ENCODE results near the gene ZNF765. TPM values are rescaled to one million over a fixed set of nuclear protein-coding genes. Genes with fewer than 3 reads are reported as not detected.
"Not testable (repeated sequence)": the region's sequence is repeated elsewhere in the genome, so short reads cannot be mapped to it uniquely, and the experiment has no call there.

The ZNF765 gene
- 10.0 TPM for polyA plus RNA-seq (2013, experiment 1 of 2)
- 9.2 TPM for polyA plus RNA-seq (2013, experiment 2 of 2)

- under 1% methylated on average over 58 of the region's 58 CpGs for WGBS
- H3K36me3 ChIP-seq (ENCODE audit: insufficient read depth, low read length) = peaks cover 20% of the 10 kb centered on the region
- no peaks in the 10 kb centered on the region for H3K9me3 ChIP-seq (ENCODE audit: insufficient read depth, low read depth, low read length)
- H3K27me3 ChIP-seq (ENCODE audit: insufficient read depth, low read length) = no peaks in the 10 kb centered on the region
- H3K4me3 ChIP-seq (ENCODE audit: low read length) = peak within 1 kb of the TSS; percentile 98
- peaks cover 9% of the 10 kb centered on the region; the same call in 1 of the 2 replicates for H3K4me1 ChIP-seq (ENCODE audit: insufficient read depth, low read length)
- peak within 1 kb of the TSS; percentile 76; the same call in 1 of the 2 replicates for H3K27ac ChIP-seq (ENCODE audit: low read depth, low read length)
- H3K9ac ChIP-seq (ENCODE audit: low read depth, low read length) = peak within 1 kb of the TSS; percentile 79
Measured at GRCh38 chr19:53394974-53395839, at the start of gene ZNF765. Gene ZNF765 (plus strand): TSS chr19:53395149. CDS start chr19:53398016, 2,867 bp downstream.

GRCh38 chr19:53355739-53356138 is 39.2 kb upstream of the ZNF765 start:
- 100% methylated on average over 1 of the region's 1 CpG for WGBS
- Histone ChIP-seq H3K4me3 (ENCODE audit: low read length) (no peak overlapping the region), H3K9ac (ENCODE audit: low read depth, low read length) (no peak overlapping the region), H3K4me1 (ENCODE audit: insufficient read depth, low read length) (no peaks in the 10 kb centered on the region), H3K27ac (ENCODE audit: low read depth, low read length) (no peak overlapping the region), H3K36me3 (ENCODE audit: insufficient read depth, low read length) (peaks cover 42% of the 10 kb centered on the region), H3K9me3 (ENCODE audit: insufficient read depth, low read depth, low read length) (peaks cover 59% of the 10 kb centered on the region), H3K27me3 (ENCODE audit: insufficient read depth, low read length) (no peaks in the 10 kb centered on the region)

- Histone ChIP-seq H3K4me1 (ENCODE audit: insufficient read depth, low read length) (no peaks in the 10 kb centered on the region), H3K36me3 (ENCODE audit: insufficient read depth, low read length) (peaks cover 19% of the 10 kb centered on the region), H3K27me3 (ENCODE audit: insufficient read depth, low read length) (no peaks in the 10 kb centered on the region), H3K4me3 (ENCODE audit: low read length) (no peak overlapping the region), H3K27ac (ENCODE audit: low read depth, low read length) (no peak overlapping the region), H3K9me3 (ENCODE audit: insufficient read depth, low read depth, low read length) (peaks cover 36% of the 10 kb centered on the region), H3K9ac (ENCODE audit: low read depth, low read length) (no peak overlapping the region)
- WGBS = 91% methylated on average over 35 of the region's 35 CpGs
Measured at GRCh38 chr19:53357821-53358581, 36.9 kb upstream of the ZNF765 start.

GRCh38 chr19:53360056-53360455 is 34.9 kb upstream of the ZNF765 start:
- H3K9me3 ChIP-seq (ENCODE audit: insufficient read depth, low read depth, low read length) = peaks cover 16% of the 10 kb centered on the region; the same call in 1 of the 2 replicates
- not testable (repeated sequence) for H3K4me3 ChIP-seq (ENCODE audit: low read length); H3K9ac ChIP-seq (ENCODE audit: low read depth, low read length); H3K27ac ChIP-seq (ENCODE audit: low read depth, low read length); H3K4me1 ChIP-seq (ENCODE audit: insufficient read depth, low read length); H3K27me3 ChIP-seq (ENCODE audit: insufficient read depth, low read length); H3K36me3 ChIP-seq (ENCODE audit: insufficient read depth, low read length)
- 93% methylated on average over 8 of the region's 10 CpGs for WGBS

GRCh38 chr19:53365134-53365898 is 29.6 kb upstream of the ZNF765 start, which contains the start of gene ZNF525:
Gene ZNF525 (plus strand): TSS chr19:53365705. CDS start chr19:53372282, 6,577 bp downstream.
- peak within 1 kb of the TSS; percentile 45; the same call in 1 of the 2 replicates for H3K27ac ChIP-seq (ENCODE audit: low read depth, low read length)
- peaks cover 7% of the 10 kb centered on the region; the same call in 1 of the 2 replicates for H3K4me1 ChIP-seq (ENCODE audit: insufficient read depth, low read length)
- H3K36me3 ChIP-seq (ENCODE audit: insufficient read depth, low read length) = no peaks in the 10 kb centered on the region
- no peaks in the 10 kb centered on the region for H3K9me3 ChIP-seq (ENCODE audit: insufficient read depth, low read depth, low read length)
- 1% methylated on average over 44 of the region's 45 CpGs for WGBS
- peak within 1 kb of the TSS; percentile 86 for H3K9ac ChIP-seq (ENCODE audit: low read depth, low read length)
- H3K4me3 ChIP-seq (ENCODE audit: low read length) = peak within 1 kb of the TSS; percentile 99
- H3K27me3 ChIP-seq (ENCODE audit: insufficient read depth, low read length) = peaks cover 4% of the 10 kb centered on the region; the same call in 1 of the 2 replicates

- Histone ChIP-seq H3K9ac (ENCODE audit: low read depth, low read length) (peak overlapping the region; percentile 86), H3K36me3 (ENCODE audit: insufficient read depth, low read length) (no peaks in the 10 kb centered on the region), H3K27ac (ENCODE audit: low read depth, low read length) (0 out of 2 replicates have a peak overlapping the region, but pooled peaks have one; percentile 45), H3K9me3 (ENCODE audit: insufficient read depth, low read depth, low read length) (no peaks in the 10 kb centered on the region), H3K27me3 (ENCODE audit: insufficient read depth, low read length) (peaks cover 4% of the 10 kb centered on the region; the same call in 1 of the 2 replicates), H3K4me1 (ENCODE audit: insufficient read depth, low read length) (peaks cover 7% of the 10 kb centered on the region; the same call in 1 of the 2 replicates), H3K4me3 (ENCODE audit: low read length) (peak overlapping the region; percentile 99)
- WGBS = under 1% methylated on average over 32 of the region's 32 CpGs
Measured at GRCh38 chr19:53365899-53366493, 29.0 kb upstream of the ZNF765 start.

GRCh38 chr19:53372196-53372595 is 22.8 kb upstream of the ZNF765 start:
- 92% methylated on average over 4 of the region's 4 CpGs for WGBS
- Histone ChIP-seq H3K27me3 (ENCODE audit: insufficient read depth, low read length) (no peaks in the 10 kb centered on the region; the same call in 1 of the 2 replicates), H3K36me3 (ENCODE audit: insufficient read depth, low read length) (peaks cover 51% of the 10 kb centered on the region), H3K4me3 (ENCODE audit: low read length) (no peak overlapping the region), H3K27ac (ENCODE audit: low read depth, low read length) (no peak overlapping the region), H3K4me1 (ENCODE audit: insufficient read depth, low read length) (peaks cover 13% of the 10 kb centered on the region), H3K9me3 (ENCODE audit: insufficient read depth, low read depth, low read length) (no peaks in the 10 kb centered on the region), H3K9ac (ENCODE audit: low read depth, low read length) (no peak overlapping the region)

- Histone ChIP-seq H3K27me3 (ENCODE audit: insufficient read depth, low read length) (no peaks in the 10 kb centered on the region), H3K4me3 (ENCODE audit: low read length) (no peak overlapping the region), H3K36me3 (ENCODE audit: insufficient read depth, low read length) (peaks cover 71% of the 10 kb centered on the region), H3K9me3 (ENCODE audit: insufficient read depth, low read depth, low read length) (no peaks in the 10 kb centered on the region), H3K4me1 (ENCODE audit: insufficient read depth, low read length) (peaks cover 12% of the 10 kb centered on the region), H3K9ac (ENCODE audit: low read depth, low read length) (no peak overlapping the region), H3K27ac (ENCODE audit: low read depth, low read length) (peak overlapping the region; percentile 41; the same call in 1 of the 2 replicates)
- WGBS = 76% methylated on average over 3 of the region's 3 CpGs
Measured at GRCh38 chr19:53374288-53374687, 20.7 kb upstream of the ZNF765 start.

- H3K9me3 ChIP-seq (ENCODE audit: insufficient read depth, low read depth, low read length) = peaks cover 1% of the 10 kb centered on the region; the same call in 1 of the 2 replicates
- H3K27ac ChIP-seq (ENCODE audit: low read depth, low read length) = no peak overlapping the region
- WGBS = 95% methylated on average over 1 of the region's 1 CpG
- H3K27me3 ChIP-seq (ENCODE audit: insufficient read depth, low read length) = no peaks in the 10 kb centered on the region
- no peak overlapping the region for H3K9ac ChIP-seq (ENCODE audit: low read depth, low read length)
- H3K4me1 ChIP-seq (ENCODE audit: insufficient read depth, low read length) = peaks cover 12% of the 10 kb centered on the region
- no peak overlapping the region for H3K4me3 ChIP-seq (ENCODE audit: low read length)
- H3K36me3 ChIP-seq (ENCODE audit: insufficient read depth, low read length) = peaks cover 76% of the 10 kb centered on the region
Measured at GRCh38 chr19:53374743-53375142, 20.2 kb upstream of the ZNF765 start.

- H3K36me3 ChIP-seq (ENCODE audit: insufficient read depth, low read length) = peaks cover 99% of the 10 kb centered on the region
- no peak overlapping the region for H3K9ac ChIP-seq (ENCODE audit: low read depth, low read length)
- peaks cover 43% of the 10 kb centered on the region for H3K9me3 ChIP-seq (ENCODE audit: insufficient read depth, low read depth, low read length)
- WGBS = 94% methylated on average over 3 of the region's 3 CpGs
- H3K27me3 ChIP-seq (ENCODE audit: insufficient read depth, low read length) = no peaks in the 10 kb centered on the region
- H3K4me1 ChIP-seq (ENCODE audit: insufficient read depth, low read length) = no peaks in the 10 kb centered on the region
- no peak overlapping the region for H3K4me3 ChIP-seq (ENCODE audit: low read length)
- H3K27ac ChIP-seq (ENCODE audit: low read depth, low read length) = no peak overlapping the region
Measured at GRCh38 chr19:53381376-53381775, 13.6 kb upstream of the ZNF765 start.

Measured in HUES64 (cell line).